ENCODE data around the gene ZNF581.

ZNF581 gene

DNA sequence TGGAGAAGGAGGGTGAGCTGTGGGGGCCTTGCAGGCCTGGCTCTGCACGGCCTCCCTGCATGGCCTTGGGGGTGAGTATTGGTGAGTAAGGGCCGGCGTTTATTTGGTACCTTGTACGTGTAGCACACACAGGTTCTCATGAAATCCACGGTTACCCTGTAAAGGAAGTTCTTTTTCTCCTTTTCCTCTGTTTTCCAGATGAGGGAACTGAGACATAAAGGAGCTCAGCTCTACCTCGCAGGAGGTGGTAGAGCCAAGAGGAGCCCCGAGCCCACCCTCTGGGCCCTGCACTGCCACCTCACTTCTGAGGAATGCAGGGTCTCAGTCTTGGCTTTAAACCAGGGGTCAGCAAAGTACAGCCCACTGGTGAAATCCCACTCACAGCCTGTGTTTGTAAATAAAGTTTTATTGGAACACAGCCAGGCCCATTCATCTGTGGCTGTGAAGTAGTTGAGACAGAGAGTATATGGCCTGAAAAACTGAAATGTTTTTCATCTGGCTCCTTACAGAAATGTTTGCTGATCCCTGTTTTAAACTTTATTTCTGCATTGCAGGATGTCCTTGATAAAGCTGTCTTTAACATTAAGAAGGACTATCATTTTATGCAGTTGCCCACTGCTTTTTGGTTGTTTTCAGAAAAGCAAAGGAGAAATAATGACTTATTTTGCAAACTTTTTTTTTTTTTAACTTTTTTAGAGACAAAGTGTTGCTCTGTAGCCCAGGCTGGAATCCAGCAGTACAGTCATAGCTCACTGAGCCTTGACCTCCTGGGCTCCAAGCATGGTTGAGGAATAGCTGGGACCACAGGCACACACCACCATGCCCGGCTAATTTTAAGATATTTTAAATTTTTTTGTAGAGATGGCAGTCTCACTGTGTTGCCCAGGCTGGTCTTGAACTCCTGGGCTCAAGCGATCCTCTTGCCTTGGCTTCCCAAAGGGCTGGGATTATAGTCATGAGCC lies 38.0 kb downstream of the ZNF581 start:
- DNase-seq: no peak

DNA sequence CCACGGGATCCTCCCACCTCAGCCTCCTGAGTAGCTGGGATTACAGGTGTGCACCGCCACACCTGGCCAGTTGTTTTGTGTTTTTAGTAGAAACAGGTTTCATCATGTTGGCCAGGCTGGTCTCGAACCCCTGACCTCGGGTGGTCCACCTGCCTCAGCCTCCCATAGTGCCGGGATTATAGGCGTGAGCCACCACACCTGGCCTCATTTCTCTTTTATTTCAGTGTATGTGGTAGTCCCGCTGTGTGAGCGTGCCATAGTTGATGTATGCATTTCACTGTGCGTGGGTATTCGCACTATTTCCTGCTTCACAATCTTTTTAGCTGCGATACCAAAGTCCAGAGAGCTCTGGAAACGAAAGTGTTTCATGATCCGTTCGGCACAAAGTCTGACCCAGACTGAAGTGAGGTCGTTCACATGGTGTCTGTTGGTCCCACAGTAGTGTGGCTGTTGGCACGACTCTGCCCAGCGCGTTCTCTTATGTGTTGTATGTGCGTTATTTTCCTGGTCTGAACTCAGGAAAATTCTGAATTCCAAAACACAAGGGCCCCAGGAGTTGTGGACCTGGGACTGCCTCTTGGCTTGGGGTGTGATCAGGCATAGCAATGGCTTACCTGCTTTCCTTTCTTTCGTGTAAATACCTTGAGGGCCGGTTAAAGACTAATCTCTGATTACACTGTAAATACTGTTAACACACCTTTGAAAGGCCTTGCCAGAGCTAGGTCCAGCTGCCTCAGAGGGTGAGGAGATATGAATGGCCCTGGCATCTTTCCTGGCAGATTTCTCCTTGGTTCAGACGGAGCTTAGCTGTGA lies 40.2 kb downstream of the ZNF581 start:
- no peak for DNase-seq

DNA sequence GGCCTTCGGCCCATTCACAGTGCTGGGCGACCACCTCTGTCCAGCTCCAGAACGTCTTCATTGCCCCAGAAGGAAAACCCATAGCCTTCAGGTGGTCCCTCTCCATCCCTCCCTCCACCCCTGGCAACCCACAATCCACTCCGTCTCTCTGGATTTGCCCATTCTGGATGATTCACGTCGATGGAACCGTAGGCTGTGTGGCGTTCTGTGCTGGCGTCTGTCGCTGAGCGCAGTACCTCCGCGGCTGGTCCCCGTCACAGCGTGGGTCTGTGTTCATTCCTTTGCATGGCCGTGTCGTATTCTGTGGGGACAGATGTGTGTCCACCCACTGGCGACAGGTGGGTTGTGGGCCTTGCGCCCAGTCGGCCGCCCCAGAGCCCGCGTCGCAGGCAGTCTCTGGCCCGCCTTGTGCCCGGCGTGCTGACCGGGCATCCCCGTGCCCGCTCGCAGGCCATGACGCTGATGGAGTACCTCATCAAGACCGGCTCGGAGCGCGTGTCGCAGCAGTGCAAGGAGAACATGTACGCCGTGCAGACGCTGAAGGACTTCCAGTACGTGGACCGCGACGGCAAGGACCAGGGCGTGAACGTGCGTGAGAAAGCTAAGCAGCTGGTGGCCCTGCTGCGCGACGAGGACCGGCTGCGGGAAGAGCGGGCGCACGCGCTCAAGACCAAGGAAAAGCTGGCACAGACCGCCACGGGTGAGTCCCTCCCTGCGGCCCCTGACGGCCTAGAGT lies 41.7 kb downstream of the ZNF581 start:
- DNase-seq: no peak

DNA sequence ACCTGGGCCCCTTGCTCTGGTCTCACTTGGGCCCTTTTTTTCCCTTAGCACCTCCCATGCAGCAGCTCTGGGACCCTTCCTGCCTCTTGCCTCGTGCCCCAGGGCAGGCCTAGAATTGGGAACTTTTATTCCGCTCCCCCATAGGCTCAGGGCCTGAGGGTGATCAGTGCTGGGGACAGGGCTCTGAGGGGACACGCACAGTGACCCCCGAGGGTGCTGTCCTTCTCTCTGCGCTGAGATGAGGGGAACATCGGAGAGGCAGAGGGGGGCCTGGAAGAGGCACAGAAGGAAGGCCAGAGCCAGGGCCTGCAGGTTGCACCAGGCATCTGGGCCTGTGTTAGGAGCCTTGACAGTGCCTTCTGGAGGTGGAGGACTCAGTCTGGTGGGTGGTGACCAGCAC lies 42.3 kb downstream of the ZNF581 start:
- DNase-seq: no peak

DNA sequence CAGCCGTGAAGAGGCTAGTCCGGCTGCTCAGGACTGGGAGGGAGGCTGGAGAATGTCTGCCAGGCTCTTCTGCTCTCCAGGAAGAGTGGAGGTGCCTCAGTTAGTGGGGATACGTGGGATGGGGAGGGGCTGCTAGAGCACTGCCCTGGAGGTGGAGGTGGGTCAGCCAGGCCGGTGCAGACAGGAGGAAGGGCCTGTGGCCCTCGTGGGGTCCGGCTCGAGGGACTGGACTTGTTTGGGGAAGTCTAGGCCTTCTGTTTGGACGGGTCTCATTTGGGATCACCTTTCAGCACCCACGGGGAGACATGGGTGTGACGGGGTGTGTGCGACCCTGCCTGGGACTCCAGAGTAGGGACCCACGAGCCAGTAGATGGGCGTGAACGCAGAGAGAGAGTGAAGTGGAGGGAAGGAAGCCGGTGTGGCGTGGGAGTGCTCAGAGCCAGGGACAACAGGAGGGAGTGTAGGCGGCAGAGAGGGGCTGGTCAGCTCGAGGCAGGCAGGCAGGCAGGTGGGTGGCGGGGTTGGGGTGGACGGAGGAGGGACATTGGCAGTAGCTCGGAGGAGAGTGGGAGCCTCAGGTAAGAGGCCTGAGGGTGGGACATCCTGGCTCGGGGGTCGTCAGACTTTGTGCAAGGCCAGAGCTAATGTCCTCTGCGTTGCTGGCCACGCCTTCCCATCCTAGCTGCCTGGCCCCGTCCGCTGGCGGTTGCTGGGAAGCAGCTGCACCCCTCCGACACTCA lies 43.0 kb downstream of the ZNF581 start:
- no peak for DNase-seq

DNA sequence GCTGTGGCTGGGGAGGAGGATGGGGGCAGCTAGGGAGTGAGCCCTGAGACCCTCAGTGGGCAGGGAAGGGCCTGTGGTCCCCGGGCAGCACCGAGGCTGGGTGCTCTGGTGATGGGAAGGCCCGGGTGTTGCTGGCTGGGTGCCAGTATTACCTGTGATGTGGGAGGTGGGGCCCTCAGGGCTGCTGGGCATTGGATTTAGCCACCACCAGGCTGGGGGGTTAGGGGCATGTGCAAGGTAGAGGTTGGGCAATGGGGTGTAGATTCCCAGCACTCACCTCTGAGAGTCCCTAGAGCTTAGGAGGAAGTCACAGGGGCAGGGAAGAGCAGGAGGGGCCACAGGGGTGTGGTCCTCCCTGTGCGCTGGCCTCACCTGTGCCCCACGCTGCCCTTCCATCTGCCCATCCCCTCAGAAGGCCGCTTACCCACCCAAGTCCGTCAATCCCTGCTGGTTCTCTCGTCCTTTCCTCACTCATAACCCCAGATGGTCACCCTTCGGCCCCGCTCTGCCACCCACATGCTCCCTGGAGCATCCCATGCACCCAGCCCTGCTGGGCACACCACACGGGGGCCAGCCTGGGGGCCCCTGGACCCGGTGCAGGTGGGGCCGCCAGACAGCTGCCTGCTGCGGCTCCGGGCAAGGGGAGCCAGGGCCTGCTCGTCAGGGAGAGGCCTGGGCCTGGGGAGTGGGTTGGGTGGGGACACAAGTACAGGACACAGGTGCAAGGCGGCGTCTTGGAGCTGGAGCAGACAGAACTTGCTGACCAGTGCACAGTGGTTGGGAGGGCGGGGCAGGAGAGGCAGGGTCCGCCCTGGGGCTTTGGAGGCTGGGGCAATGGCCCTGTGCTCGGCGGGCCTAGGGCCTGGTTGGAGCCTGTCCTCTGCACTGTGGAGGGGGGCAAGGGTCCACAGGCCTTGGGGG lies 44.1 kb downstream of the ZNF581 start:
- DNase-seq: no peak

DNA sequence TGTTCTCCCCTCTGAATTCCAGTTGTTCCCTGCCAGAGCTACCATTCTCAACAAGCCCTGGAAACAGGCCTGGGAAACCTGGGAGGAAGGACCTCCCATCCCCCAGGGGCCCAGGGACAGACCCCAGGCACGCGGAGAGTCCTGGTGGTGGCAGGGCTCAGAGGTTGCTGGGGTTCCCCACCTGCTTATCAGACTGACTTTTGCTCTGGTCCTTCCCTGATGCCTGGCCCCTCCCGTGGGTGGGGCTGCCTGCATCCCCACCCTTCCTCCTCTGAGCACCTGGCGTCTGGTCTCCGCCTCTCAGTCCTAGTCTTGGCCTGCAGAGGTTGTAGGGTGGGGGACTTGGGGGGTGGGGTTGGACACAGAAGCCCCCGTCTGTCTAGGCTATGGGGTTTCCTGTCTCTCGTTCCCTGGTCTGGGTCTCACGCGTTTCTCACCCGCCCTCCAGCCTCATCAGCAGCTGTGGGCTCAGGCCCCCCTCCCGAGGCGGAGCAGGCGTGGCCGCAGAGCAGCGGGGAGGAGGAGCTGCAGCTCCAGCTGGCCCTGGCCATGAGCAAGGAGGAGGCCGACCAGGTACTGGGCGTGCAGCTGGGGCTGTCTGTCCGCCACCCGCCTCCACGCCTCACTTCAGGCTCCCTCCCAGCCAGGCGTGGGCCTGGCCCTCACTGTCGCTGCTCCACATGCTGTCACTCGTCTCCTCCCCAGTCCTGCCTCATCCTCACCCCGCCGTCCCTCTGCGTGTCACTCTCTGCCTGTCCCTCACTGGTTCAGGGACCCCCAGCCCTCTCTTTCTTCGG lies 45.2 kb downstream of the ZNF581 start:
- DNase-seq: no peak

DNA sequence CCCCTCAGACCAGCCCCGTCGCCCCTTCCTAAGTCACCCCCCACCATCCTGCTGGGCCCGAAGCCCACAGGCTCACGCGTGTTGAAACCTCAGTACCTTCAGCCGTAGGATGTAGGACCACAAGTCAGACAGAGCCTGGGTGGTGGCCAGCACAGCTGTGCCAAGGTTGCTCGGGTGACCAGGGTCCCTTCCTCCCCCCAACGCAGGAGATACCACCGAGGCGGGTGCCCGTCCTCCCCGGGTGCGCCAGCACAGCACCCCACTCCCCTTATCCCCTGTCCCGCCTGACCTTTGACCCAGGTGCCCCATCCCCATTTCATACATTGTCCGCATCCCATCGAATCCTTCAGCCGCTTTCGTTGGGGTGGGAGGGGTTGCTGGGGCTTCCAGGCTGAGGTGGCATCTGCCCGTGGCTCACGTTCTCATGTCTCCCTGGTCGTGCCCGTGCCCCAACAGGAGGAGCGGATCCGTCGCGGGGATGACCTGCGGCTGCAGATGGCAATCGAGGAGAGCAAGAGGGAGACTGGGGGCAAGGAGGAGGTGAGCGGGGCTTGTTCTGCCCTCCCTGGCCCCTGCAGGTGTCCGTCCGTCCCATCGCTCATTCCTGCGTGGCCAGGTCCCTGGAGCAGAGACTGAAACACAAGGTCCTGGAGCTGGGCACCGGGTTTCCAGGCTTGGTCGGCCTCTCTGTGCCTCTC lies 46.1 kb downstream of the ZNF581 start:
- DNase-seq: no peak

DNA sequence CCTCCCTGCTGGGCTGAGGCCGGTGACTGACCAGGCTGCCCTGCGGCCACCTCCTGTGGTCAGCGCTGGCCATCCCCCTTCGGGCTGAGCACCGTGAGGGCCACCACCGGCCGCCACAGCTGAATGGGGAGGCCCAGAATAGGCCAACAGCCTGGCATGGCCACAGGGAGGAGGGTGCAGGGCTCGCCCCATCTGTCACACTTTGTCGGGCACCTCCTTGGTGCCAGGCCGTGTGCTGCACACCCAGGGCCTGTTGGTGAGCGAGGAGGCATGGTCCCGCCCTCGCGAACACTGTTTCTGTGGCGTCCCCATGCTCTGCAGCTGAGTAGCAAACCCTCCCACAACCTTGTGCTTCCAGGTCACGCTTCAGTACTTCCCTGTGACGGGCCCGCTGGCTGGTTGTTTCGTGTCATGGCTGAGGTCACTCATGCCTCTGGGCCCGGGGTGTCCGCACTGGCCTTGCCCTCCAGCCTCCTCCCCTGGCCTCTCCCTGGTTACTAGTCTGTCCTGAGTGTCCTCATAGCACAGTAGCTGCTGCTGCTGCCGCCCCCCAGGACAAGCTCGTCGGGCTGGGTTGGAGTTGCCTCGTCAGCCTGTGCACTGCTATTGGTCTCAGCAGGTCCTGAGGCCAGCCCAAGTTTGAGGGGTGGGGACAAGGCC lies 46.8 kb downstream of the ZNF581 start:
- no peak for DNase-seq

DNA sequence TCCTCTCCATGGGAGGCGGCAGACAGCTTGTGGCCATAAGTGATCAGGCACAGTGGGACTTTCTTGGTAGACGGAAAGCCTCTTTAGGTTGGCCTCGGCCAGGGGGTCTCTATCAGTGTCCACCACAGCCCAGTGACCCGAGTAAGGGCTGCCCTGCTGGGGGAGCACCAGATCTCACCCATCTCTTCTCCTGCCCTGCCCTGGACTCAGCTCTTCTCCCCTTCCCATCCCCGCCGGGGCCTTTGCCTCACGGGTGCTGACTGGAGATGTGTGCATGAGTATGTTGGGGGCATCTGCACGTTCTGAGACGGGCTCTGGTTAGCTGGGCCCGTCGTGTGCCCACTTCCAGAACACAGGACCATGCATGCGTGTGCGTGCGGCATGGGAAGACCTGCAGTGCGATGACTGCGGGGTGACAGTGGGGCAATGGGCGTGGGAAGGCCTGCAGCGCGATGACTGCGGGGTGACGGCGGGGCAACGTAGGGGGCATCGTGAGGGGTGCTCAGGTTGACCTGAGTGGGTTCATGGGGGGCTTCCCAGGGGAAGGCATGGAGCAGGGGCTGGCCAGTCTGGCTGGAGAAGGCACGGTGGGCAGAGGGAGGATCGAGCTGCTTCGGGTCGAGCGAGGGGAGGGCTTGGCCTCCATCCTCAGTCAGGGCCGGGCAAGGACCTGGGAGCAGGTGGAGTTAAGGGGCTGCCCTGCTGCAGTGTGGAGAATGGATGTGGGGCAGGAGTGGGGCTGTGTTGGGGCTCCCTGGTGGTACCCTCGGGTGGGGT lies 47.5 kb downstream of the ZNF581 start:
- no peak for DNase-seq

DNA sequence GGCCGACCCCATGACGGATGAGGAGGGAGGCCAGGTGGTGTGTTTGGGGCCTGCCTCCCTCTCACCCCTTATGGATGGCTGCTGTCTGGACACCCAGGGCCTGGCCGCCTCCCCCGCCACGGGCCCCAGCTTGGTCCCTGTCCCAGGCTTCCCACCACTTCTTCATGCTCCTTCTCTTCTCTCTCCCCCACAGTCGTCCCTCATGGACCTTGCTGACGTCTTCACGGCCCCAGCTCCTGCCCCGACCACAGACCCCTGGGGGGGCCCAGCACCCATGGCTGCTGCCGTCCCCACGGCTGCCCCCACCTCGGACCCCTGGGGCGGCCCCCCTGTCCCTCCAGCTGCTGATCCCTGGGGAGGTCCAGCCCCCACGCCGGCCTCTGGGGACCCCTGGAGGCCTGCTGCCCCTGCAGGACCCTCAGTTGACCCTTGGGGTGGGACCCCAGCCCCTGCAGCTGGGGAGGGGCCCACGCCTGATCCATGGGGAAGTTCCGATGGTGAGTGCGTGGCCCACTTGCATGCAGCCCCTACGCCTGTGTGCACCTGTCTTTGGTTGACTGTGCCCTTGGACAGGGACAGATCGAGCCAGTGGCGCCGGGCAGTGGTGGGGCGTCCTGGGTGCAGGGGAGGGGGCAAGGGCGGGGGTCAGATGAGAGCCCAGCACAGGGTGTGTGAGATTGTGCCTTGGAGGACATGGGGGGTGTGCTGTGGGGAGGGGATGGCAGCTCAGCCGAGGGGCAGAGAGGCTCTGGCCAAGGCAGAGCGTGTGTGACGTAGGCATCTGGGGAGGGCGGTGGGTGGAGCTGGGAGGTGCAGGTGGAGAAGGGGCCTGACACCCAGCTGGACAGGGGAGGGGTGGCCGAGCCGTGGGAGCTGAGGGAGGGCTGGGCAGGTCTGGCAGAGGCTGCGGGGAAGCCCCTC lies 48.4 kb downstream of the ZNF581 start:
- no peak for DNase-seq

DNA sequence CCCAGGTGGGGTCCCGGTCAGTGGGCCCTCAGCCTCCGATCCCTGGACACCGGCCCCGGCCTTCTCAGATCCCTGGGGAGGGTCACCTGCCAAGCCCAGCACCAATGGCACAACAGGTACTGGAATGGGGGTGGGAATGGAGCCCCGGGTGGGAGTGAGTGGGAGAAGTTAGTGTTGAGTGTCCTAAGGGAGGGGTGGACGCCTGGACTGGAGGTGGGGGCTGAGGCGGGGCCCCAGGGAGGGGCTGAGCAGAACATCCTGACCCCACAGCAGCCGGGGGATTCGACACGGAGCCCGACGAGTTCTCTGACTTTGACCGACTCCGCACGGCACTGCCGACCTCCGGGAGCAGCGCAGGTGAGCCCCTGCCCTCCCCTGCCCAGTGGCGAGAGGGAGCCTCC lies 49.2 kb downstream of the ZNF581 start:
- no peak for DNase-seq

DNA sequence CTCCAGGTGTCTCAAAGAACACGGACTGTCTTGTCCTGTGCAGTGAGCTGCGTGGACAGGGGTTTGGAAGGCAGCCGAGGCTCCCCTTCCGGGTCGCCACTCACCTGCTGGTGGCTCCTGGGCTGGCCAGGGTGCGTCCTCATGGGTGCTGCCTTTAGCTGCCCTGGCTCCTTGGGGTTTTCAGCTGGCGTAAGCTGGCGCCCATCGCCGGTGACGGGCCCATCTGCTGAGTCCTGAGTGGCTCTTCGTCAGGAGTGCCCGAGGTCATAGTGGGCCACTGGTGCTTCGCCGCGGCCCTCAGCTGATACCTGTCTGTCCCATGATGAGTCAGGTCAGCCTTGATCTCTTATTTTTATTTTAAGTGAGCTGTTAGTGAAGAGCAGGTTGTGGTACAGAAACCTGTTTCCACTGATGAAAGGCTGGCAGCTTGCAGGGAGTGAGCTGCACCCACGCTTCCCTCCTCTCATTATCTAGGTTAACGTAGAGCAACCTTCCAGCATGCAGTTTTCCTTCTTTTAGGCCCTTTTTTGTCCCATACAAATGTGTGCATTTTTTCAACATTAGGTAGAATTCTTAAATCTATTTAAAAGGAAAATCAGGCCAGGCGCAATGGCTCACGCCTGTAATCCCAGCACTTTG lies 50.0 kb downstream of the ZNF581 start:
- no peak for DNase-seq

DNA sequence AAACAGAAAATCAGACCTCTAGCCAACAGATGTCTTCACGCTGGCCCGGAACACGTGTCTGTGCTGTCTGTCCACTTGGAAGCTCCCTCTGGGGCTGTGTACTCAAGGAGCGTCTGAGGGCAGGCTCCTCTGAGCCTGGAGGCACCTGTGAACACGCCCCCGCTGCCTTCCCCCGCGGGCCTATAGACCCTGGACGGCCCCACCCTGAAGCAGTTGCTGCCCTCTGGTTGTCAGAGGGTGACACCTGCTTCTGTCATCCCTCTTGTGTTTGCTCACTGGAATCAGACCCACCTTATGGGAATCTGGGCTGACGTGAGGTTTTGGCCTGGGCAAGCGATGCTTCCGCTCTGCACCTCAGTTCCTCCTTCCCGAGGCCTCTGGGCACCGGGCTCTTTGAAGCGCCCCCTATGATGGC lies 50.8 kb downstream of the ZNF581 start:
- DNase-seq: no peak

DNA sequence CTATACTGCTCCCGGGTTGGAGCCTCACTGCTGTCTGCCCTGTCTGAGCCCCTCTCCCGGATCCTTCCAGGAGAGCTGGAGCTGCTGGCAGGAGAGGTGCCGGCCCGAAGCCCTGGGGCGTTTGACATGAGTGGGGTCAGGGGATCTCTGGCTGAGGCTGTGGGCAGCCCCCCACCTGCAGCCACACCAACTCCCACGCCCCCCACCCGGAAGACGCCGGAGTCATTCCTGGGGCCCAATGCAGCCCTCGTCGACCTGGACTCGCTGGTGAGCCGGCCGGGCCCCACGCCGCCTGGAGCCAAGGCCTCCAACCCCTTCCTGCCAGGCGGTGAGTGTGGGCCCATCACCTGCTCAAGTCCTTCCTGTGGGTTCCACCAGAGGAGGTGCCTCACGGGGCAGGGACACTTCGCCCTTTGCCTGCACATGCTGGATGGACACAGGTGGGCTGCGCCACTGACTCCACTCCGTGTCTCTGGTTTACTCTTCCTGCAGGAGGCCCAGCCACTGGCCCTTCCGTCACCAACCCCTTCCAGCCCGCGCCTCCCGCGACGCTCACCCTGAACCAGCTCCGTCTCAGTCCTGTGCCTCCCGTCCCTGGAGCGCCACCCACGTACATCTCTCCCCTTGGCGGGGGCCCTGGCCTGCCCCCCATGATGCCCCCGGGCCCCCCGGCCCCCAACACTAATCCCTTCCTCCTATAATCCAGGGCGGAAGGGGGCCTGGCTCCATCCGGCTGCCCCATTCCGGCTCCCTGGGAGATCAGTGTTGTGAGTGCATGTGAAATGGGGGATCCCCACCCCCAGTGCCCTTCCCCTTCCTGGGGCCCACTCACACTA lies 51.4 kb downstream of the ZNF581 start:
- no peak for DNase-seq
